ENCODE data around the gene SHC1. TPM values are rescaled to one million over a fixed set of nuclear protein-coding genes. Genes with fewer than 3 reads are reported as not detected.

Gene SHC1
- total and polyA plus RNA-seq, 2 donors from 2014 or later: 43.8 to 153 TPM

DNA sequence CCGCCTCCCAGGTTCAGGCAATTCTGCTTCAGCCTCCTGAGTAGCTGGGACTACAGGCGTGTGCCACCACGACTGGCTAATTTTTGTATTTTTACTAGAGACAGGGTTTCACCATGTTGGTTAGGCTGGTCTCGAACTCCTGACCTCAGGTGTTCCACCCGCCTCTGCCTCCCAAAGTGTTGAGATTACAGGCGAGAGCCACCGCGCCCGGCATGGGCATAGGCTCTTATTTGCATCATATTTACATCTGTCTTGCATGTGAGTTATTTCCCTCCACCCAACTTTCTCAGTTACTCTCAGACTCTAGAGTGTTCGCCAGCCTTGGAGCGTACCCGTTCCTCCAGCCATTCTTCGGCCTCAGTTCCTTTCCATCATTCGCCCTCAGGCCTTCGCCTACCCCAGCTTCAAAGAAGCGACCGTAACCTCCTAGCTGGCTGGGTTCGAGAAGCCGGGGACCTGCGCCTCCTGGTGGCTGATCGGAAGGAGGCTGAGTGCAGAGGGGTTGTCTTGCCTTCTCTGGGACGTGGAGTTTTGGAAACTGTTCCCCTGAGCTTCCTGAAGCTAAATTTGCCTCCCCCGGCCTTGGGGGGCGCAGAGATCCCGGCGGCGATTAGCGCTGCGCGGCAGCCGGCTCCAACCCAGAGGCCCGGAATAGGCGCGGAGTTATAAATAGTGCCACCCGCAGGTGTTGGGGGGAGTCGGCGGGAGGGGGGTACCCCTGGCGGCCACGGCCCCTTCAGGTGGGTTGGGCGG lies 28.4 kb upstream of the SHC1 start:
- no peak for FAIRE-seq
- Histone ChIP-seq H3K27ac (ENCODE audit: low read depth in 2 of 2, low read length in 2 of 2) (peak overlapping the region; percentile 84 to 87), H3K27me3 (ENCODE audit: control insufficient read depth, insufficient read depth, low read length) (no peaks in the 10 kb centered on the region), H3K9me3 (ENCODE audit: control insufficient read depth in 2 of 3, insufficient read depth in 1 of 3, low read length in 3 of 3) (no peaks in the 10 kb centered on the region), H3K9ac (ENCODE audit: low read length in 3 of 3) (peak overlapping the region in 1 of 3 donors; percentile 55), H3K4me1 (ENCODE audit: control insufficient read depth in 2 of 3, insufficient read depth in 2 of 3, low read depth in 1 of 3, low read length in 3 of 3) (peaks cover 0 to 10% (median 5%) of the 10 kb centered on the region in 3 donors), H3K36me3 (ENCODE audit: control insufficient read depth in 2 of 3, insufficient read depth in 3 of 3, low read length in 3 of 3) (no peaks in the 10 kb centered on the region), H3K4me3 (ENCODE audit: low read length in 3 of 3) (peak overlapping the region in 2 of 3 donors; percentile 33 to 41)
- TF ChIP-seq CTCF (IDR thresholded peaks at IDR 0.05; ENCODE audit: borderline replicate concordance, extremely low read depth, insufficient read depth): peak; percentile 75
- intact Hi-C loops (cut with DNase I): no loop called here
- DNase-seq: peak; percentile 81 to 90 (median 84)

GRCh38 chr1:154998201-154998780 lies 27.7 kb upstream of the SHC1 start:
- Histone ChIP-seq H3K4me3 (ENCODE audit: low read length in 3 of 3) (no peak overlapping the region), H3K27ac (ENCODE audit: low read depth in 2 of 2, low read length in 2 of 2) (no peak overlapping the region), H3K27me3 (ENCODE audit: control insufficient read depth, insufficient read depth, low read length) (no peaks in the 10 kb centered on the region), H3K9ac (ENCODE audit: low read length in 3 of 3) (no peak overlapping the region), H3K4me1 (ENCODE audit: control insufficient read depth in 2 of 3, insufficient read depth in 2 of 3, low read depth in 1 of 3, low read length in 3 of 3) (peaks cover 0 to 10% (median 5%) of the 10 kb centered on the region in 3 donors), H3K36me3 (ENCODE audit: control insufficient read depth in 2 of 3, insufficient read depth in 3 of 3, low read length in 3 of 3) (no peaks in the 10 kb centered on the region), H3K9me3 (ENCODE audit: control insufficient read depth in 2 of 3, insufficient read depth in 1 of 3, low read length in 3 of 3) (no peaks in the 10 kb centered on the region)
- FAIRE-seq (no peak), DNase-seq (peak in 1 of 5 donors; percentile 43)
- intact Hi-C loops (cut with DNase I): no loop called here
- no peak for TF ChIP-seq CTCF (IDR thresholded peaks at IDR 0.05; ENCODE audit: borderline replicate concordance, extremely low read depth, insufficient read depth)

- Histone ChIP-seq H3K27ac (ENCODE audit: low read depth in 2 of 2, low read length in 2 of 2) (no peak overlapping the region), H3K4me3 (ENCODE audit: low read length in 3 of 3) (no peak overlapping the region), H3K27me3 (ENCODE audit: control insufficient read depth, insufficient read depth, low read length) (no peaks in the 10 kb centered on the region), H3K36me3 (ENCODE audit: control insufficient read depth in 2 of 3, insufficient read depth in 3 of 3, low read length in 3 of 3) (no peaks in the 10 kb centered on the region), H3K9ac (ENCODE audit: low read length in 3 of 3) (no peak overlapping the region), H3K4me1 (ENCODE audit: control insufficient read depth in 2 of 3, insufficient read depth in 2 of 3, low read depth in 1 of 3, low read length in 3 of 3) (peaks cover 0 to 10% (median 5%) of the 10 kb centered on the region in 3 donors), H3K9me3 (ENCODE audit: control insufficient read depth in 2 of 3, insufficient read depth in 1 of 3, low read length in 3 of 3) (no peaks in the 10 kb centered on the region)
- intact Hi-C loops (cut with DNase I): no loop called here
- no peak for TF ChIP-seq CTCF (IDR thresholded peaks at IDR 0.05; ENCODE audit: borderline replicate concordance, extremely low read depth, insufficient read depth)
- peak in 1 of 5 donors; percentile 28 for DNase-seq
- no peak for FAIRE-seq
Measured at GRCh38 chr1:154996966-154997701, 26.6 kb upstream of the SHC1 start.
